GM18505 (cell line): ENCODE measurements around the gene ITGAV.

ENCODE experiments used
- ATAC-seq: cut with Tn5 transposase; IDR thresholded peaks from one replicate; pipeline ENCODE4 v1.9.1; 2021; ENCODE audit not compliant: unreplicated experiment
- POLR2A ChIP-seq: IDR thresholded peaks from 4 replicates; pipeline ENCODE4 v1.6.1; 2011; ENCODE audit warnings: borderline replicate concordance; ENCODE audit not compliant: insufficient read depth, insufficient read length; ENCODE audit errors: extremely low read depth

The ITGAV gene

GRCh38 chr2:186610785-186611184, 20.9 kb downstream of the ITGAV start:
- ATAC-seq = no peak
- no peak for TF ChIP-seq POLR2A

GRCh38 chr2:186611526-186611925, 21.7 kb downstream of the ITGAV start:
- ATAC-seq = no peak

GRCh38 chr2:186612026-186612425, 22.2 kb downstream of the ITGAV start:
- ATAC-seq = no peak
- no peak for TF ChIP-seq POLR2A

More at GRCh38 chr2:186611526-186611925, 21.7 kb downstream of the ITGAV start:
- TF ChIP-seq POLR2A = no peak

- peak; percentile 62 for ATAC-seq
- no peak for TF ChIP-seq POLR2A
Observed at GRCh38 chr2:186612555-186613440, 22.9 kb downstream of the ITGAV start.

- TF ChIP-seq POLR2A = no peak
Observed at GRCh38 chr2:186614373-186614772, 24.5 kb downstream of the ITGAV start.

GRCh38 chr2:186617148-186617547, 27.3 kb downstream of the ITGAV start:
- no peak for TF ChIP-seq POLR2A
- ATAC-seq = no peak

More at GRCh38 chr2:186614373-186614772, 24.5 kb downstream of the ITGAV start:
- no peak for ATAC-seq

- no peak for ATAC-seq
- no peak for TF ChIP-seq POLR2A
Observed at GRCh38 chr2:186617771-186618170, 27.9 kb downstream of the ITGAV start.

GRCh38 chr2:186618696-186619095, 28.8 kb downstream of the ITGAV start:
- no peak for ATAC-seq
- TF ChIP-seq POLR2A = no peak

GRCh38 chr2:186623084-186623483, 33.2 kb downstream of the ITGAV start:
- no peak for ATAC-seq

GRCh38 chr2:186624276-186624675, 34.4 kb downstream of the ITGAV start:
- ATAC-seq = no peak
- TF ChIP-seq POLR2A = no peak

More at GRCh38 chr2:186623084-186623483, 33.2 kb downstream of the ITGAV start:
- no peak for TF ChIP-seq POLR2A

- no peak for TF ChIP-seq POLR2A
- no peak for ATAC-seq
Observed at GRCh38 chr2:186629250-186629996, 39.6 kb downstream of the ITGAV start.

- TF ChIP-seq POLR2A = no peak
- ATAC-seq = no peak
Observed at GRCh38 chr2:186632417-186632816, 42.6 kb downstream of the ITGAV start.

GRCh38 chr2:186634701-186635100, 44.8 kb downstream of the ITGAV start:
- ATAC-seq = no peak
- TF ChIP-seq POLR2A = no peak
